Measurements from ENCODE around the gene MYRFL. TPM values are rescaled to one million over a fixed set of nuclear protein-coding genes. Genes with fewer than 3 reads are reported as not detected.

The MYRFL gene
- total RNA-seq, 1 experiment from 2014 or later: 0.57 TPM

GRCh38 chr12:69835081-69835480, 10.1 kb downstream of the MYRFL start:
- TF ChIP-seq CTCF (conservative IDR thresholded peaks at IDR 0.05): no peak
- Histone ChIP-seq H3K18ac (ENCODE audit: insufficient read length, low read depth, low read length) (no peak overlapping the region), H4K20me1 (ENCODE audit: control insufficient read depth, insufficient read depth, insufficient read length) (no peaks in the 10 kb centered on the region), H2BK120ac (ENCODE audit: low read depth, low read length, poor library complexity, severe bottlenecking) (no peak overlapping the region), H3K23me2 (ENCODE audit: insufficient read length, low read depth, low read length, poor library complexity, severe bottlenecking) (no peaks in the 10 kb centered on the region), H4K5ac (ENCODE audit: insufficient read length, low read depth, low read length) (no peak overlapping the region), H3K9me3 (ENCODE audit: control insufficient read depth, low read depth, low read length) (no peaks in the 10 kb centered on the region), H4K91ac (ENCODE audit: insufficient read length, low read depth, low read length) (no peak overlapping the region), H2BK15ac (ENCODE audit: low read depth, low read length) (no peak overlapping the region), H3K27ac (ENCODE audit: insufficient read length, low read depth, low read length) (no peak overlapping the region), H4K8ac (replicated peaks; ENCODE audit: insufficient read length, low read depth, low read length) (no peak overlapping the region), H3K4me1 (ENCODE audit: insufficient read depth, low read length) (no peaks in the 10 kb centered on the region), H2BK12ac (ENCODE audit: insufficient read length, low read depth, low read length) (no peak overlapping the region), H3K4ac (ENCODE audit: low read depth, low read length) (no peak overlapping the region), H3K14ac (ENCODE audit: insufficient read depth, low read length) (no peak overlapping the region), H3K56ac (ENCODE audit: insufficient read length, low read depth, low read length) (no peak overlapping the region), H2BK20ac (ENCODE audit: low read depth, low read length, poor library complexity, severe bottlenecking) (no peak overlapping the region), H3T11ph (ENCODE audit: low read length) (no peak overlapping the region), H3K23ac (ENCODE audit: insufficient read length, low read depth, low read length) (no peak overlapping the region), H3K79me1 (ENCODE audit: insufficient read depth, low read depth, low read length, poor library complexity, severe bottlenecking) (no peaks in the 10 kb centered on the region), H3K9ac (ENCODE audit: extremely low read depth, insufficient read length, low read length) (no peak overlapping the region), H2BK5ac (ENCODE audit: insufficient read length, low read length) (no peak overlapping the region), H3K27me3 (ENCODE audit: insufficient read depth, low read length) (no peaks in the 10 kb centered on the region), H3K4me2 (ENCODE audit: insufficient read depth, insufficient read length, low read length) (no peak overlapping the region), H3K79me2 (ENCODE audit: insufficient read depth, low read length) (no peaks in the 10 kb centered on the region), H2AFZ (ENCODE audit: low read length) (no peak overlapping the region), H2AK5ac (ENCODE audit: insufficient read length, low read length) (no peak overlapping the region)
- Mint-ChIP-seq H3K27me3 (ENCODE audit: low read depth) (no peaks in the 10 kb centered on the region; the same call in 1 of the 2 replicates), H3K27ac (no peak overlapping the region), H3K4me1 (peaks cover 3% of the 10 kb centered on the region in 2 experiments; a peak in 3 of 4 replicates), H3K9me3 (no peaks in the 10 kb centered on the region; a peak in 1 of 5 replicates), H3K4me3 (no peak overlapping the region), H3K36me3 (ENCODE audit: insufficient read depth in 1 of 3, low read depth in 3 of 3) (no peaks in the 10 kb centered on the region)
- no peak for DNase-seq
- WGBS (ENCODE audit: extremely low coverage, insufficient read length, low lambda C conversion rate): no CpG with 5 or more reads among the region's 3 CpGs
